Left forelimb (tissue), 1 donor: ENCODE measurements around the gene CD247.

Experiments
- DNase-seq: peaks from one replicate; pipeline ENCODE4 v3.0.0-alpha.2; 2018; ENCODE audit warnings: low spot score

The CD247 gene

GRCh38 chr1:167438171-167439138, 79.9 kb downstream of the CD247 start:
- DNase-seq, result no peak

GRCh38 chr1:167435484-167435883, 82.8 kb downstream of the CD247 start:
- no peak for DNase-seq

DNA sequence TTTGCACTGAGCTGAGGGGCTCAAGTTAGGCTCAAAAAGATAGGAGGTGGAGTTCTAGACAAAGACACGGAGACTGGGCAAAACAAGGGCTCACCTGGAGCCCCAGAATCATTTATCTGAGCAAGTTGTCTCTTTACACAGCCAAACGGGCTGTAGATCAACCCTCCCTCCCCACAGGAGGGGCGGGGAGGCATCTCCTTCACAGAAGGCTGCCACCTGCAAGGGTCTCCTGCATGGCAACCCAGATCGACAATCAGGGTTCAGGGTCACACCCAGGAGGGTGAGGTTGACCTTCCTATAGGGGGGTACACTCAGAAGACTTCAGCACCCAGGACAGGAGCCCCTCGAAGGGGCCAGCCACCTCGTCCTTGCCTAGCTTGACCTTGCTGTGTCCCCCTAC, 84.0 kb downstream of the CD247 start:
- no peak for DNase-seq

GRCh38 chr1:167433884-167434283, 84.4 kb downstream of the CD247 start:
- DNase-seq, result no peak

DNA sequence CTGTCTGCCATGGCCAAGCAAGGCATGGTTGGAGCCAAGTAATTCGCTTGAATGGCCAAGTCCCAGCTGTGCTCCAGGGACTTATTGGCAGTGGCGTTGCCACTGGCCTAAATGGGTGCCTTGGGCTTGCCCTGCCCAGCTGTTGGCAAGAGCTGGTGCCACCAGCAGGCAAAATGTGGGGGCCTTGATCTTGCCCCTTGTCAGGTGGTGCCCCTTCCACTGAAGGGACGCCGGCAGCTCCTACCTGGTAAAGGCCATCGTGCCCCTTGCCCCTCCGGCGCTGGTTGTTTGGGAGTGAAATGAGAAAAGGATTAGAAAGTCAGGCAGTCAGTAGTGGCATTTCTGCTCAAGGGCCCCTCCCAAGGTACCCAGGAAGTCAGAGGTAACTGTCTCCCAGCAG, 85.5 kb downstream of the CD247 start:
- DNase-seq, result no peak

DNA sequence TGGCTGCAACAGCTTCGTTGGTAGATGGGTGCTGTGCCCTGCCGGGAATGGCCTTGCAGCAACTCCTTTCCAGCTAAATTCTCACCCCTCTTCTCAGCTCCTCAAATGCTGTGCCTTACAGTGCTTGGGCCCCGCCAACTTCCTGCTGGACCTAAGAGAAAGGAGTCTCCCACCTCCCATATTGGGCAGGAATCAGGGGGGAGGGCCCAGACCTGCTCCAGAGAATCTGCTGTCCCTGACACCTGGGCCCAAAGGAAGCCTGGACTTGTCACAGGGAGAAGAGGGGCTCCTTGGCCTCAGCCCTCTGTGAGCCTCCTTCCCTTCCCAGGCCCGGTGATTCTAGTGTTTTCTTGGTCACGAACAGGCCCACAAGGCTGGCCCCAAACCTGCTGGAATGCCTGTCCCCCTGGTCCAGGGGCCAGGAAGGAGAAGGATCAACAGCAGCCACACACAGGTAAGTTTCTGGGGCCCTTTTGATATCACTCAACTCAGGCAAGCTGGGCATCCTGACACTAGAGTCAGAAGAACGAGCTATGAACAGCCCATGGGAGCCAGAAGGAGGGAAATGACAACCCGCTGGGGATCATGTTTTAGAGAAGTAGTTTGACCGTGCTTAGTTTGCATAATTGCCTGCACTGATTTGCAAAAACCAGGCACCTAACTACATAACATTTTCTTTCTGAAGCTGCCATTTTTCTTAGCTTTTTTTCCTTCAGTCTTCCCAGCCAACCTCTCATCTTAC, 86.2 kb downstream of the CD247 start:
- DNase-seq, result no peak

DNA sequence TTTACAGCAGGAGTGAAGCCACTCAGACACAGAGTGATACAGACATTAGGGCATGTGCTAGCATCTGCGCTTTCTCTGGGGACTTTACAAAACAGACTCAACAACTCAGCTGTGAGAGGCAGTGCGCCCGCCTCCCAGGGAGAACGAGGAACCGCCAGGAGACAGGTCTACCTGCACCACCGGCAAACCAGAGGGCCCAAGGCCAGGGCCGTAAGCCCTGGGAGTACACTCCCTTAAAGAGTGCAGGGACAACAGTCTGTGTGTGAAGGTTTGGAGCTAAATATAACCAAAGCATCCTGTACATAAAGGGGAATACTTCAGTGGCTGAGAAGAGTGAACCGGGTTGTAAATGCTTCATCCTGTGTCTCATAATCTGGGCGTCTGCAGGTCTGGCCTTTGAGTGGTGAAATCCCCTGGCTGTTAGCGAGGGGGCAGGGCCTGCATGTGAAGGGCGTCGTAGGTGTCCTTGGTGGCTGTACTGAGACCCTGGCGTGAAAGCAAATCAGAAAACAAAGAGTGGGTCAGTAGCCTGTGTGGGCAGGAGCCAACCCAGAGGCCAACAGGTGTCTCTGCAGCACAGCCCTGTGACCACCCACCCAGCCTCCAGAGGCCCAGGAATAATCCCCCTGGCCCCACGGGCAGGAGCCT, 86.9 kb downstream of the CD247 start:
- DNase-seq, result no peak

- DNase-seq, result no peak
Observed at GRCh38 chr1:167430849-167431242, 87.5 kb downstream of the CD247 start.

DNA sequence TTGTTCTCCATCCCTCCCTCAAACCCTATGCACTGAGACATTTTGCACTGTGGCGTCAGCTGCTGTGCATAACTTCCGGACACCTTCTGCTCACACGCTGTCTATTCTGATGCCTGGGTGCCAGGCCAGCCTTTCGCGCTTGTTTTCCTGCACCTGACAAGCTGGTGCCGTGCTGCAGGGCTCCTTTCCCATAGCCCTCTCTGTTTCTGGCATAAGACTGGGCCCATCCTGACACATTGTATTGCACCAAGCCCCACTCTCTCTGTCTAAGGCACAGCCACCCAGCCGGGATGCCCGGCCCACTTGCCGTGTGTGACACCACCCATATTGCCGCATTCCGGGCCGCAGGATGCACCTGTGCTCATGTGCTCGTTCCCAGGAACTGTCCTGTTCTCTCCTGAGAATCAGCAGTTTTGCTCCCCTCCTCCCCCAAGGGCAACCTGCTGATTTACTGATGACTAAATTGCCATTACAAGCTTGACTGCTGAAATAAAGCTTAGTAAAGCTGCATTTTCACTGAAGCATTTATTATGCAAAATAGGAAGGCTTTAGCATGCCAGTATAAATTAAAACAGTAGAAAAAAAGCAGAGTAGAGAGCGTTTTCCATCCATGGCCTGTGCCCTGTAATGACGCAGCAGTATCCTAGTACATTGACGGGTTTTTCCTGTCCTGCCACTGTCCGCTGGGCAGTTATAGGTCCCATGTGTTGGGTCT, 88.0 kb downstream of the CD247 start:
- no peak for DNase-seq

DNA sequence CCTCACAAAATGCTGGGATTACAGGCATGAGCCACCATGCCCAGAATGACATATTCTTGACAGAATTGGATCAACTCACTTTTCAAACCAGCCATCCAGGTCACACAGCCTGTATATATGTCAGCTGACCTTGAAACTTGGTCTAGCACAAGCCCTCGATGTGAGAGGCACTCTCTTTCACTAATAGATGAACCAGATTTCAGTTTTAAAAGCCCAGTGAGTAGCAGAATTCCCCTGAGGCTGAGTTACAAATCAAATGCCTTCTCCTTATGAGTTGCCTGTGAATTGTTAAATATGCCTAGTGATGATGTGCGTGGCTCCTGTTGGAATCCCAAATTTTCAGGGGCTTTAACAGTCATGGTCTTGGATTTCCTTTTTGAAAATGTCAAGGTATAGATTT, 88.7 kb downstream of the CD247 start:
- DNase-seq, result no peak

DNA sequence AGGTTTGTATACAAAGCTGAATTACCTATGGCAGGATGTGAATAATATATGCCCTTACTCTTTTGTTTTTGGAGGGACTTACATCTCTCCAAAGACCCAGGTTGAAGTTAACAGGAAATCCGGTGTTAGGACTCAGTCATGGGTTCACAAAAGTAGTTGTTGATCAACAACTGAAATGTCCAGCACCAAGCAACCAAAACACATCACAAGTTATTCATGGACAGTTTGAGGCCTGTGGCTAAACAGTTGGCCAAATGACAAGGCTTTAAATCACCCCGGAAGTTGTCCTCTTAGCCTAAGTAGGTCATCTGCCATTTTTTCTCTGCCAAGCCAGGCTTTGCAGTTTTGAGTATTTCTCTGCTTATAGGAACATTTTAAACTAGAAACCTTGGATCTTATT, 89.9 kb downstream of the CD247 start:
- no peak for DNase-seq

DNA sequence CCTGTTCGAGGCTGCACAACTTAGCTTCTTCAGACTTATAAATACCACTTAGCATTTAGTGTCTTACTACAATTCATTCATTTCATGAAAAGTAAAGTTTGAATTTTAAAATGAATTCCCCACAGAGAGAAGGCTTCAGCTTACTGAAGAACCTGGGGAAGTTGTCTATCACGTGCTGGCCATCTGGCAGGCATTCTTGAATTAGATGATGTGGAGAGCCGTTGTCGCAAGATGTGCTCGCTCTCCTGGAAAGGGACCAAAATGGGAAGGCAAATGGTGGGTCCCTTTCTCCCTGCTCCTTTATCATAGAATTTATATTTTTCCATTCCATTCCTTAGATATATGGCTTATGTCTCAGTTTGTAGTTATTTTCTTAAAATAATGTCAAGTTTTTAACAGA, 90.5 kb downstream of the CD247 start:
- no peak for DNase-seq

GRCh38 chr1:167426716-167427115, 91.6 kb downstream of the CD247 start:
- DNase-seq, result no peak

DNA sequence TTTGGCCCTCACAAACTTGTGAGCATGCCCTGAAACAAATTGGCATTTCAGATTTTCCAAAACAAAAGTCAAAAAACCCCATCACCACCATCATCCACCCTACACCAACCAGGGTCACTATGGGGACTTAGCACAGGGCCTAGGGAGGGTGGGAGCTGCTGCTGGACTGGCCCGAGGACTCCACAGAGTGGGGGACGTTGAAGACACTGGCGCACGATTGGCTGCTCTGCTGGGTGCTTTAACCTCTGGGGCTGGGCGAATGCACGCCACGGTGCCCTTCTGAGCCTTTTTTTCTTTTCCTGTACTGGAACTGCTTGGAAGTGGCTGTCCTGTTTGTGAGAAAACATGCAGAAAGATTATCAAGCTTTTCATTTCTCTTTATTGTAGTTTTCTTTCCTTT, 92.8 kb downstream of the CD247 start:
- no peak for DNase-seq

DNA sequence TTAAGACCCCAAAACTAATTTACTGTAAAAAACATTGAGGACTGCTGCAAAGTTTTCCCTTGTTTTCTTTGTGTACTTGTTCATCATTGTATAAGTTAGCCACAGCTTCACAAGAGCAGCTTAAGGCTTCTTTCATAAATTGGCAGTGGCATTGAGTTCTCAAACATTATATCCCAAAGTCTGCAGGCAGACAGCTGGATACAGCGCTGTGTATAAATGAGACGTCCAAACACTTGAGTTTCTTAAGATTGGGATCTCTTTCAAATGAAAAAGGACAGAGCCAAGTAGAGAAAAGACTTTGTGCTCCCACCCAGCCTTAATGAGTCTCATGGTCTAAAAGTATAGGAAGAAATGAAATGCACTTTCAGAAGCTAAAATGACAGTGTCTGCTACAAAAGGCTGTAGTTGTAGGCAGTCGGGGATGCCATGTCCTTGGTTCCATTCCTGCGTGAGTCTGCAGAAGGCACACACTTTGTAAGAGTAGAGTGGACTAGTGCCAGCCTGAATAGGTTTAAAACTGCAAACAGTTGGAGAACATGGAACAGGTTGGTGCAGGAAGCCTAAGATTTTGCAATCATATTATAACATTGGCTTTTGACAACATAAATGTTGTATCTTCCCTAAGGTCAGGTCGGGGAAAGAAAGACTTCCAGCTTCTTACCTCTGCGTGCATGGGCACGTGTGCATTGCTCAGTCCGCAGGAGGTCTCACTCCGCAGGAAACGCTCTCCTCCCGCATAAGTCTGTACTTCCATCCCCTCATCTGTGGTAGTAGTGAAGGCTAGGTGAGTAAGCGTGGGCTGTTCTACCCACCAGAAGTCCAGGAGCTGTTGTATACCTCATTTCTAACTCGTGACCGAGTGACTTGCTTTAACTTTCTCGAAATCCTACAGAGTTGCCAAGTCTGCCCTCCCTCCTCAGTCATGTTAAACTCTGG, 94.4 kb downstream of the CD247 start:
- no peak for DNase-seq

GRCh38 chr1:167420510-167420909, 97.8 kb downstream of the CD247 start:
- no peak for DNase-seq

- DNase-seq, result no peak
Observed at GRCh38 chr1:167419245-167419644, 99.1 kb downstream of the CD247 start.

DNA sequence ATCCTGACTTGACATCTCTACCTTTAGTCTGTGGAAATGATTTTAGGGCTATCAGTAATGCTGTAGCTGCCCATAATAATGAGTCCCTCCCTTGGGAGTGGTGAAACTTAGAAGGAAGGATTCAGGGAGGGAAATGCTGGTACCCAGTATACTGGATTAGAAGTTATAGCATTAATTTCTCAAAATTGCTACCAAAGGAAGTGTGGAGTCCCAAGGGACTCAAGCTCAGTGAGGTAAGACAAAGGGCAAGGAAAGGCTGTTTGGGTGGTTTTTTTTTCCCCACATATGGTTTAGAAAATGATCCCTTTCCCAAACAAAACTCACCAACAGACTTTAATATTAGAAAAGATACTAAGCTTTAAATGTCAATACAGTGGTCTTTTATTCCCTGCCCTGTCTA, 99.9 kb downstream of the CD247 start:
- DNase-seq, result no peak

GRCh38 chr1:167416506-167416905, 101.8 kb downstream of the CD247 start:
- DNase-seq, result no peak

GRCh38 chr1:167413328-167413727, 105.0 kb downstream of the CD247 start:
- no peak for DNase-seq

DNA sequence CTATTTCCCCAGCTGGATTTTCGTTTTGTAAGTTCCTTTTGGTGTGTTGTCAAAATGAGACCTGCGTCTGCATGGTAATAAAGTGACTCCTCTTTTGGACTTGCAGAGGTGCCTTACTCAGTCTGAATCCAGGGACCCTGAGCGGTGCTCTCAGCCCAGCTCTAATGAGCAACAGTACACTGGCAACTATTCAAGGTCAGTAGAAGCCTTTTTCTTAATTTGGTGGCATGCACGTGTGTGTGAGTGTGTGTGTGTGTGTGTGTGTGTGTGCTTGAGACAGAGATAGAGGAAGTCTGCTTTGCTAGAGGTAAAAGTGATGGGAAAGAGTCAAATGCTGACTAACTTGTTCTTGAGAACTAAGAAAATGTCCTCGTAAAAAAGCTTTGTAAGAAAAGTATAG, 105.4 kb downstream of the CD247 start:
- DNase-seq, result no peak
